Type B pancreatic cell (in vitro differentiated cells): ENCODE results near the gene CA9. TPM values are rescaled to one million over a fixed set of nuclear protein-coding genes. Genes with fewer than 3 reads are reported as not detected.

Experiments
- DNase-seq: peaks from one replicate; pipeline ENCODE4 v3.0.0; 2021; ENCODE audit warnings: mixed read lengths; ENCODE audit not compliant: unreplicated experiment; ENCODE audit errors: extremely low spot score
- H3K27ac Mint-ChIP-seq: 2 replicates; pipeline ENCODE4 v1.8.0; 2021; ENCODE audit warnings: mild to moderate bottlenecking, mixed read lengths
- H3K27me3 Mint-ChIP-seq: 2 replicates; pipeline ENCODE4 v1.8.0; 2021; ENCODE audit warnings: mixed read lengths
- H3K36me3 Mint-ChIP-seq: 2 replicates; pipeline ENCODE4 v1.8.0; 2021; ENCODE audit warnings: mixed read lengths
- H3K4me1 Mint-ChIP-seq: one replicate; pipeline ENCODE4 v1.8.0; 2021; ENCODE audit warnings: mixed read lengths; ENCODE audit not compliant: unreplicated experiment
- H3K4me3 Mint-ChIP-seq: 2 replicates; pipeline ENCODE4 v1.8.0; 2021; ENCODE audit warnings: mild to moderate bottlenecking, mixed read lengths
- H3K9me3 Mint-ChIP-seq: 2 replicates; pipeline ENCODE4 v1.8.0; 2021; ENCODE audit warnings: mixed read lengths
- long read RNA-seq: library from polyadenylated mRNA; unstranded; transcript quantifications from one replicate; pipeline ENCODE4 v2.0.0, GENCODE V29; 2020
- total RNA-seq: library from RNA; stranded (reverse); gene quantifications from 2 replicates; pipeline ENCODE4 v1.2.1, GENCODE V29; 2021; ENCODE audit warnings: low replicate concordance
- TF ChIP-seq, protein P1 (sequence below): fragments of 200-600 bp; sonication (generic); conservative IDR thresholded peaks from 2 replicates; pipeline ENCODE4 v1.5.0; 2021; ENCODE audit warnings: antibody characterized with exemption, mild to moderate bottlenecking

CA9 gene
- 1.5 TPM in 1 of 2 replicates, not detected in the other for total RNA-seq
- long read RNA-seq, result 0 reads

DNA sequence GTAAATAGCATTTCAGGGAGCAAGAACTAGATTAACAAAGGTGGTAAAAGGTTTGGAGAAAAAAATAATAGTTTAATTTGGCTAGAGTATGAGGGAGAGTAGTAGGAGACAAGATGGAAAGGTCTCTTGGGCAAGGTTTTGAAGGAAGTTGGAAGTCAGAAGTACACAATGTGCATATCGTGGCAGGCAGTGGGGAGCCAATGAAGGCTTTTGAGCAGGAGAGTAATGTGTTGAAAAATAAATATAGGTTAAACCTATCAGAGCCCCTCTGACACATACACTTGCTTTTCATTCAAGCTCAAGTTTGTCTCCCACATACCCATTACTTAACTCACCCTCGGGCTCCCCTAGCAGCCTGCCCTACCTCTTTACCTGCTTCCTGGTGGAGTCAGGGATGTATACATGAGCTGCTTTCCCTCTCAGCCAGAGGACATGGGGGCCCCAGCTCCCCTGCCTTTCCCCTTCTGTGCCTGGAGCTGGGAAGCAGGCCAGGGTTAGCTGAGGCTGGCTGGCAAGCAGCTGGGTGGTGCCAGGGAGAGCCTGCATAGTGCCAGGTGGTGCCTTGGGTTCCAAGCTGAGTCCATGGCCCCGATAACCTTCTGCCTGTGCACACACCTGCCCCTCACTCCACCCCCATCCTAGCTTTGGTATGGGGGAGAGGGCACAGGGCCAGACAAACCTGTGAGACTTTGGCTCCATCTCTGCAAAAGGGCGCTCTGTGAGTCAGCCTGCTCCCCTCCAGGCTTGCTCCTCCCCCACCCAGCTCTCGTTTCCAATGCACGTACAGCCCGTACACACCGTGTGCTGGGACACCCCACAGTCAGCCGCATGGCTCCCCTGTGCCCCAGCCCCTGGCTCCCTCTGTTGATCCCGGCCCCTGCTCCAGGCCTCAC, at the start of gene CA9:
TSS of gene CA9 (plus strand) at position 797 of the 893 bp plus-strand sequence. CDS start at position 829, 32 bp downstream.
- no peak for DNase-seq
- H3K9me3 Mint-ChIP-seq, result no peaks in the 10 kb centered on the region
- peak within 1 kb of the TSS; percentile 73 for H3K4me3 Mint-ChIP-seq
- H3K27me3 Mint-ChIP-seq, result peaks cover 10% of the 10 kb centered on the region
- no peak within 1 kb of the TSS for H3K27ac Mint-ChIP-seq
- TF ChIP-seq, protein P1, sequence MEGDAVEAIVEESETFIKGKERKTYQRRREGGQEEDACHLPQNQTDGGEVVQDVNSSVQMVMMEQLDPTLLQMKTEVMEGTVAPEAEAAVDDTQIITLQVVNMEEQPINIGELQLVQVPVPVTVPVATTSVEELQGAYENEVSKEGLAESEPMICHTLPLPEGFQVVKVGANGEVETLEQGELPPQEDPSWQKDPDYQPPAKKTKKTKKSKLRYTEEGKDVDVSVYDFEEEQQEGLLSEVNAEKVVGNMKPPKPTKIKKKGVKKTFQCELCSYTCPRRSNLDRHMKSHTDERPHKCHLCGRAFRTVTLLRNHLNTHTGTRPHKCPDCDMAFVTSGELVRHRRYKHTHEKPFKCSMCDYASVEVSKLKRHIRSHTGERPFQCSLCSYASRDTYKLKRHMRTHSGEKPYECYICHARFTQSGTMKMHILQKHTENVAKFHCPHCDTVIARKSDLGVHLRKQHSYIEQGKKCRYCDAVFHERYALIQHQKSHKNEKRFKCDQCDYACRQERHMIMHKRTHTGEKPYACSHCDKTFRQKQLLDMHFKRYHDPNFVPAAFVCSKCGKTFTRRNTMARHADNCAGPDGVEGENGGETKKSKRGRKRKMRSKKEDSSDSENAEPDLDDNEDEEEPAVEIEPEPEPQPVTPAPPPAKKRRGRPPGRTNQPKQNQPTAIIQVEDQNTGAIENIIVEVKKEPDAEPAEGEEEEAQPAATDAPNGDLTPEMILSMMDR, result no peak
- H3K36me3 Mint-ChIP-seq, result no peaks in the 10 kb centered on the region
- peaks cover 31% of the 10 kb centered on the region for H3K4me1 Mint-ChIP-seq

GRCh38 chr9:35627575-35627974, 46.2 kb upstream of the CA9 start:
- Mint-ChIP-seq H3K9me3 (no peaks in the 10 kb centered on the region), H3K4me3 (no peak overlapping the region), H3K36me3 (no peaks in the 10 kb centered on the region), H3K27me3 (no peaks in the 10 kb centered on the region), H3K4me1 (no peaks in the 10 kb centered on the region), H3K27ac (no peak overlapping the region)
- no peak for DNase-seq
- TF ChIP-seq, protein P1, result no peak

GRCh38 chr9:35628389-35628991, 45.2 kb upstream of the CA9 start:
- Mint-ChIP-seq H3K36me3 (no peaks in the 10 kb centered on the region), H3K4me1 (no peaks in the 10 kb centered on the region), H3K27ac (no peak overlapping the region), H3K27me3 (no peaks in the 10 kb centered on the region), H3K4me3 (no peak overlapping the region), H3K9me3 (no peaks in the 10 kb centered on the region)
- DNase-seq, result no peak
- TF ChIP-seq, protein P1, result no peak

GRCh38 chr9:35629597-35629996, 44.1 kb upstream of the CA9 start:
- Mint-ChIP-seq H3K9me3 (no peaks in the 10 kb centered on the region), H3K27me3 (no peaks in the 10 kb centered on the region), H3K4me3 (no peak overlapping the region), H3K27ac (no peak overlapping the region), H3K36me3 (no peaks in the 10 kb centered on the region), H3K4me1 (no peaks in the 10 kb centered on the region)
- TF ChIP-seq, protein P1, result no peak
- DNase-seq, result no peak

DNA sequence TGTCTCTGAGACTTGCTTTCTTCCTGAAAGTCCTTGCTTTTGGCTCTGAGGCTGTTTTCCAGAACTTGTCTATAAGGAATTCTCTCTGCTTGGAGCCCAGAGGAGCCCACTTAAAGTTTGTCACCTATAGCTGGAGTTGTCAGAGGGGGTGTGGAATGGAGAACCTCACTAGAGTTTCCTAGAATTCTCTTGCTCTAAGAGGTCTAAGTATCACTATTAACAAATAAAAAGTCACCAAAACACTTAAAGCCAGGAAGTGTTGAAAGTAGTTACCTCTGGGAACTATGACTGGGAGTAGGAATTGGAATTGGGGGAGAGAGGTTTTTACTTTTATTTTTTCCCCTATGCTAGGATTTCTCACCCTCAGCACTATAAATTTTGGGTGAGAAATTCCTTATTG, 38.0 kb upstream of the CA9 start:
- Mint-ChIP-seq H3K36me3 (peaks cover 7% of the 10 kb centered on the region), H3K4me3 (no peak overlapping the region), H3K9me3 (no peaks in the 10 kb centered on the region), H3K27ac (no peak overlapping the region), H3K4me1 (no peaks in the 10 kb centered on the region), H3K27me3 (peaks cover 5% of the 10 kb centered on the region)
- TF ChIP-seq, protein P1, result no peak
- DNase-seq, result no peak
